PC-3 (cell line): ENCODE results near the gene MAP7. TPM values are rescaled to one million over a fixed set of nuclear protein-coding genes. Genes with fewer than 3 reads are reported as not detected.
"Not testable (repeated sequence)": the region's sequence is repeated elsewhere in the genome, so short reads cannot be mapped to it uniquely, and the experiment has no call there.

Experiments used
- ATAC-seq: fragments of 200-7000 bp; cut with Tn5 transposase; 2 replicates; pipeline ENCODE4 v1.9.1; 2020; ENCODE audit warnings: mild to moderate bottlenecking, moderate library complexity
- BruUV-seq: library from RNA; stranded (reverse); fragments of 400-500 nt; replicated peaks from 2 replicates; lab custom pipeline; 2021; lab: Mats Ljungman, UMichigan
- CTCF ChIA-PET: fragments of 300-600 bp; sonication (Branson Sonifier 250); formaldehyde crosslinking; loops from one replicate; lab custom pipeline; 2022; ENCODE audit warnings: antibody characterized with exemption; lab: Charles Lee
- POLR2A ChIA-PET: fragments of 300-600 bp; sonication (Branson Sonifier 250); formaldehyde crosslinking; loops from one replicate; lab custom pipeline; 2022; ENCODE audit warnings: antibody characterized with exemption; ENCODE audit not compliant: unreplicated experiment; lab: Charles Lee
- DNase-seq: peaks from one replicate; pipeline ENCODE4 v3.0.0-alpha.2; 2015
- H2AFZ ChIP-seq: fragments of 300-600 bp; sonication (generic); 2 replicates; pipeline ENCODE4 v1.6.0; 2016; ENCODE audit warnings: antibody characterized with exemption, low read length
- H3F3A ChIP-seq: fragments of 300-600 bp; sonication (generic); one replicate; pipeline ENCODE4 v1.6.0; 2017; ENCODE audit warnings: antibody characterized with exemption, low read length, control low read depth, mild to moderate bottlenecking; ENCODE audit not compliant: unreplicated experiment
- H3K27ac ChIP-seq: fragments of 300-600 bp; sonication (generic); 2 replicates; pipeline ENCODE4 v1.5.1; 2016; ENCODE audit warnings: mild to moderate bottlenecking, low read length
- H3K27me3 ChIP-seq: fragments of 300-600 bp; sonication (generic); 2 replicates; pipeline ENCODE4 v1.6.1; 2016; ENCODE audit warnings: low read length, mixed read lengths
- H3K36me3 ChIP-seq: fragments of 300-600 bp; sonication (generic); 2 replicates; pipeline ENCODE4 v1.6.1; 2016; ENCODE audit warnings: low read depth, mixed run types, low read length, mixed read lengths
- H3K4me1 ChIP-seq: fragments of 300-600 bp; sonication (generic); 2 replicates; pipeline ENCODE4 v1.5.1; 2016; ENCODE audit warnings: low read length; ENCODE audit not compliant: insufficient read depth
- H3K4me2 ChIP-seq: fragments of 300-600 bp; sonication (generic); 2 replicates; pipeline ENCODE4 v1.6.0; 2016; ENCODE audit warnings: low read length
- H3K4me3 ChIP-seq: fragments of 300-600 bp; sonication (generic); 2 replicates; pipeline ENCODE4 v1.5.1; 2016; ENCODE audit warnings: mild to moderate bottlenecking, low read length, mixed read lengths
- H3K79me2 ChIP-seq: fragments of 300-600 bp; sonication (generic); 2 replicates; pipeline ENCODE4 v1.6.1; 2017; ENCODE audit warnings: low read length, mixed read lengths
- H3K9ac ChIP-seq: fragments of 300-600 bp; sonication (generic); 2 replicates; pipeline ENCODE4 v1.6.0; 2016; ENCODE audit warnings: mild to moderate bottlenecking, low read length
- H3K9me2 ChIP-seq: fragments of 300-600 bp; sonication (generic); replicated peaks from 2 replicates; pipeline ENCODE4 v1.6.1; 2016; ENCODE audit warnings: mixed run types, low read length, mixed read lengths
- H3K9me3 ChIP-seq: fragments of 300-600 bp; sonication (generic); 2 replicates; pipeline ENCODE4 v1.6.1; 2016; ENCODE audit warnings: low read length, mixed read lengths
- H4K20me1 ChIP-seq: fragments of 300-600 bp; sonication (generic); 2 replicates; pipeline ENCODE4 v1.6.1; 2016; ENCODE audit warnings: low read length, mixed read lengths
- EZH2 ChIP-seq: fragments of 300-600 bp; sonication (generic); IDR thresholded peaks from one replicate; pipeline ENCODE4 v1.6.1; 2017; ENCODE audit warnings: antibody characterized with exemption, mild to moderate bottlenecking, low read length; ENCODE audit not compliant: unreplicated experiment
- EZH2phosphoT487 ChIP-seq: fragments of 300-600 bp; sonication (generic); IDR thresholded peaks from 2 replicates; pipeline ENCODE4 v1.6.1; 2018; ENCODE audit warnings: mild to moderate bottlenecking, antibody characterized with exemption, low read length, borderline replicate concordance
- intact Hi-C: fragments of 100-400 bp; cut with micrococcal nuclease; formaldehyde crosslinking; loops from 2 replicates; pipeline ENCODE4 v1.9.0; 2023
- total RNA-seq: library from RNA; depleted of rRNA; stranded (reverse); fragments of >200 nt; gene quantifications from 2 replicates; pipeline ENCODE4 v1.2.3, GENCODE V29; 2014
- TF ChIP-seq, protein P1 (sequence below): fragments of 300-600 bp; sonication (generic); conservative IDR thresholded peaks from 2 replicates; pipeline ENCODE4 v1.5.1; 2017; ENCODE audit warnings: antibody characterized with exemption, low read depth, mild to moderate bottlenecking, low read length

MAP7 gene
- total RNA-seq, 1 experiment from 2014 or later = 13.9 TPM

DNA sequence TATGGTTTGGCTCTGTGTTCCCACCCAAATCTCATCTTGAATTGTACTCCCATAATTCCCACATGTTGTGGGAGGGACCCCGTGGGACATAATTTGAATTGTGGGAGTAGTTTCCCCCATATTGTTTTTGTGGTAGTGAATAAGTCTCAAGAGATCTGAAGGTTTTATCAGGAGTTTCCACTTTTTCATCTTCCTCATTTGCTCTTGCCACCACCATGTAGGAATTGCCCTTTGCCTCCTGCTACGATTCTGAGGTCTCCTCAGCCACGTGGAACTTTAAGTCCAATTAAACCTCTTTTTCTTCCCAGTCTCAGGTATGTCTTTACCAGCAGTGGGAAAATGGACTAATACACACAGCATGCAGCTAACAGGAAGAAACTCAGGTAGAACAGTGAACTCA, 151.8 kb downstream of the MAP7 start:
- ChIA-PET POLR2A (no interaction called here), CTCF (no interaction called here)
- Histone ChIP-seq H3K9me3 (no peaks in the 10 kb centered on the region), H3K27ac (no peak overlapping the region), H3K4me2 (no peak overlapping the region), H4K20me1 (no peaks in the 10 kb centered on the region), H3K4me3 (no peak overlapping the region), H3K9me2 (no peaks in the 10 kb centered on the region), H3K27me3 (no peaks in the 10 kb centered on the region), H3F3A (no peaks in the 10 kb centered on the region), H2AFZ (no peak overlapping the region), H3K79me2 (no peaks in the 10 kb centered on the region), H3K9ac (no peak overlapping the region), H3K4me1 (peaks cover 15% of the 10 kb centered on the region), H3K36me3 (no peaks in the 10 kb centered on the region)
- BruUV-seq = no TSS peak
- no peak for ATAC-seq
- intact Hi-C loops = no loop called here
- TF ChIP-seq EZH2phosphoT487 (no peak), EZH2 (no peak)
- TF ChIP-seq, protein P1, sequence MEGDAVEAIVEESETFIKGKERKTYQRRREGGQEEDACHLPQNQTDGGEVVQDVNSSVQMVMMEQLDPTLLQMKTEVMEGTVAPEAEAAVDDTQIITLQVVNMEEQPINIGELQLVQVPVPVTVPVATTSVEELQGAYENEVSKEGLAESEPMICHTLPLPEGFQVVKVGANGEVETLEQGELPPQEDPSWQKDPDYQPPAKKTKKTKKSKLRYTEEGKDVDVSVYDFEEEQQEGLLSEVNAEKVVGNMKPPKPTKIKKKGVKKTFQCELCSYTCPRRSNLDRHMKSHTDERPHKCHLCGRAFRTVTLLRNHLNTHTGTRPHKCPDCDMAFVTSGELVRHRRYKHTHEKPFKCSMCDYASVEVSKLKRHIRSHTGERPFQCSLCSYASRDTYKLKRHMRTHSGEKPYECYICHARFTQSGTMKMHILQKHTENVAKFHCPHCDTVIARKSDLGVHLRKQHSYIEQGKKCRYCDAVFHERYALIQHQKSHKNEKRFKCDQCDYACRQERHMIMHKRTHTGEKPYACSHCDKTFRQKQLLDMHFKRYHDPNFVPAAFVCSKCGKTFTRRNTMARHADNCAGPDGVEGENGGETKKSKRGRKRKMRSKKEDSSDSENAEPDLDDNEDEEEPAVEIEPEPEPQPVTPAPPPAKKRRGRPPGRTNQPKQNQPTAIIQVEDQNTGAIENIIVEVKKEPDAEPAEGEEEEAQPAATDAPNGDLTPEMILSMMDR = no peak
- no peak for DNase-seq

DNA sequence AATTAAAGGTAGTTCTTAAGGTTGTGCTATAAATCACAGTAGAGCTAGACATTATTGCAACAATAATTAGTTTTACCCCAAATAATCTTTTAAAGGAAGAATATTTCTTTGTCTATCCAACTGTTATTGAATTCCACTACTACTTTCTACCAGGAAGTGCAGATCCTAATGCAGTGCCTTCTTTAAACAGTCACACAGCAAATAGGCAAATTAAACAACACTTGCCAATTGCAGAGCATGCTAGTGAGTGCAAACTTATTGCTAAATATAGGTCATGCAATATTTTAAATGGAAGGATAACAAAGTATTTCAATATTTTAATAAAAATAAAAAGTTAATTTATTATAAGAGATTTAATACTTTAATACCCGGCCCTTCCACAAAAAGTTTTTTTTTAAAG, 153.3 kb downstream of the MAP7 start:
- CTCF ChIA-PET = no interaction called here
- ATAC-seq = no peak
- no peaks in the 10 kb centered on the region for H3K36me3 ChIP-seq
- H3K27ac ChIP-seq = no peak overlapping the region
- H3F3A ChIP-seq = no peaks in the 10 kb centered on the region
- no peak for TF ChIP-seq EZH2phosphoT487
- H3K9me3 ChIP-seq = no peaks in the 10 kb centered on the region
- H3K79me2 ChIP-seq = no peaks in the 10 kb centered on the region
- BruUV-seq = no TSS peak
- H3K9ac ChIP-seq = no peak overlapping the region
- H2AFZ ChIP-seq = no peak overlapping the region
- no peaks in the 10 kb centered on the region for H3K9me2 ChIP-seq
- POLR2A ChIA-PET = interaction anchor here (0.6 kb wide), 1 partner anchor 1252 kb away, joined by 5 read pairs; no protein-coding TSS in a partner anchor
- H3K4me1 ChIP-seq = peaks cover 3% of the 10 kb centered on the region
- H3K4me2 ChIP-seq = no peak overlapping the region
- H4K20me1 ChIP-seq = no peaks in the 10 kb centered on the region
- H3K27me3 ChIP-seq = no peaks in the 10 kb centered on the region
- no peak for DNase-seq
- no peak overlapping the region for H3K4me3 ChIP-seq
- intact Hi-C loops = no loop called here

DNA sequence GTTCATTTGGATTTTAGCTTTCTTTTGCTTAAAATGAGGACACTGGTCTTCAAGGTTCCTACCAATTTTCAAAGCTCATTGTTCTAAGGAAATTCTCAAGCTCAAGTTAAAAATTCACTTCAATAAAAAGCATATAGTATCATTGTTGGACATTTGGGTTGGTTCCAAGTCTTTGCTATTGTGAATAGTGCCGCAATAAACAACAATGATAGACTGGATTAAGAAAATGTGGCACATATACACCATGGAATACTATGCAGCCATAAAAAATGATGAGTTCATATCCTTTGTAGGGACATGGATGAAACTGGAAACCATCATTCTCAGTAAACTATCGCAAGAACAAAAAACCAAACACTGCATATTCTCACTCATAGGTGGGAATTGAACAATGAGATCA, 159.3 kb downstream of the MAP7 start:
- DNase-seq, H3K27me3 ChIP-seq, H3K4me3 ChIP-seq, H3K4me1 ChIP-seq, H3K9me2 ChIP-seq, CTCF ChIA-PET, H3K9me3 ChIP-seq, H3K27ac ChIP-seq, ATAC-seq, H3F3A ChIP-seq, intact Hi-C loops, H2AFZ ChIP-seq, BruUV-seq, POLR2A ChIA-PET, H3K9ac ChIP-seq, H3K79me2 ChIP-seq, H3K4me2 ChIP-seq, H4K20me1 ChIP-seq, H3K36me3 ChIP-seq: not testable (repeated sequence)

DNA sequence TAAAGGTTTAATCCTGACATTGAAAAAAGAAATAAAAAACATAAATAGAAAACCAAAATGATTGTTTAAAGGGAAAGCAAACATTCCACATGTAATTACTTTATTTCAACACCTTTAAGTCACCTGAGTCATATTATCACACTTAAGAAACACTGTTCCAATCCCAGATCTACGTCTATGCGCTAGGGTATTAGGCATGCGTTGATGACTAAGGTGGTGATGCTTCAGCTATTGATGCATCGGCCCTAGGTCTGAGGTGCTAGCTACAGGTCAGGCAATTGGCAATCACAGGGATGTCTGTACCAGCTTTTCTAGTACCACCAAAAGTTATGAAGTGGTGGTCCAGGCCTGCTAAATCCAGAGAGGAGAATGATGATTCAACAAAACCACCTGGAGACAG, 162.9 kb downstream of the MAP7 start:
- H3F3A ChIP-seq = no peaks in the 10 kb centered on the region
- no peaks in the 10 kb centered on the region for H3K9me2 ChIP-seq
- no peaks in the 10 kb centered on the region for H3K27me3 ChIP-seq
- H3K9me3 ChIP-seq = no peaks in the 10 kb centered on the region
- BruUV-seq = no TSS peak
- no peak for TF ChIP-seq EZH2
- TF ChIP-seq, protein P1 = no peak
- no peak for TF ChIP-seq EZH2phosphoT487
- POLR2A ChIA-PET = no interaction called here
- H3K9ac ChIP-seq = no peak overlapping the region
- H4K20me1 ChIP-seq = no peaks in the 10 kb centered on the region
- no peaks in the 10 kb centered on the region for H3K4me1 ChIP-seq
- H3K4me2 ChIP-seq = no peak overlapping the region
- DNase-seq (no peak), ATAC-seq (no peak)
- H3K4me3 ChIP-seq = no peak overlapping the region
- H3K27ac ChIP-seq = no peak overlapping the region
- no peak overlapping the region for H2AFZ ChIP-seq
- CTCF ChIA-PET = no interaction called here
- intact Hi-C loops = no loop called here
- H3K36me3 ChIP-seq = no peaks in the 10 kb centered on the region
- no peaks in the 10 kb centered on the region for H3K79me2 ChIP-seq
